GM12891 (cell line): ENCODE results near the gene DACH1.

Experiments
- DNase-seq: peaks from one replicate; pipeline ENCODE4 v3.0.0; 2011; ENCODE audit warnings: low spot score; ENCODE audit not compliant: insufficient read length
- FAIRE-seq: peaks from 2 replicates; lab custom pipeline; 2011; peaks lifted over from hg19 to GRCh38; lab: Jason Lieb, UNC
- PAX5 ChIP-seq: IDR thresholded peaks from 2 replicates; pipeline ENCODE4 v1.6.1; 2011; ENCODE audit warnings: low read length, moderate library complexity, mild to moderate bottlenecking; ENCODE audit not compliant: insufficient read depth, severe bottlenecking
- POLR2A ChIP-seq: IDR thresholded peaks from 2 replicates; pipeline ENCODE4 v1.6.1; 2011; ENCODE audit warnings: low read depth, low read length, control low read depth
- POLR2AphosphoS5 ChIP-seq: IDR thresholded peaks from 2 replicates; pipeline ENCODE4 v1.6.1; 2011; ENCODE audit warnings: low read depth, low read length, control low read depth
- POU2F2 ChIP-seq: IDR thresholded peaks from 2 replicates; pipeline ENCODE4 v1.6.1; 2011; ENCODE audit warnings: low read depth, mild to moderate bottlenecking, control low read depth, low read length, moderate library complexity
- SPI1 ChIP-seq: IDR thresholded peaks from 2 replicates; pipeline ENCODE4 v1.6.1; 2011; ENCODE audit warnings: low read depth, low read length, control low read depth
- TAF1 ChIP-seq: IDR thresholded peaks from 2 replicates; pipeline ENCODE4 v1.6.1; 2011; ENCODE audit warnings: low read depth, low read length, control low read depth

The DACH1 gene

GRCh38 chr13:71590654-71591148 lies 276.3 kb downstream of the DACH1 start:
- FAIRE-seq (no peak), DNase-seq (no peak)
- TF ChIP-seq POU2F2 (no peak), SPI1 (no peak)

GRCh38 chr13:71589032-71589431 lies 278.0 kb downstream of the DACH1 start:
- TF ChIP-seq POLR2AphosphoS5, result no peak
- no peak for FAIRE-seq

GRCh38 chr13:71587817-71588216 lies 279.2 kb downstream of the DACH1 start:
- TF ChIP-seq TAF1 (no peak), POLR2AphosphoS5 (no peak), POU2F2 (no peak), POLR2A (no peak), SPI1 (no peak), PAX5 (no peak)
- no peak for DNase-seq
- no peak for FAIRE-seq

More at GRCh38 chr13:71589032-71589431, 278.0 kb downstream of the DACH1 start:
- DNase-seq, result no peak

GRCh38 chr13:71587193-71587592 lies 279.8 kb downstream of the DACH1 start:
- no peak for FAIRE-seq
- no peak for DNase-seq

GRCh38 chr13:71583581-71583980 lies 283.4 kb downstream of the DACH1 start:
- FAIRE-seq (no peak), DNase-seq (no peak)
- TF ChIP-seq SPI1 (no peak), POU2F2 (no peak), PAX5 (no peak), TAF1 (no peak), POLR2A (no peak), POLR2AphosphoS5 (no peak)

More at GRCh38 chr13:71587193-71587592, 279.8 kb downstream of the DACH1 start:
- no peak for TF ChIP-seq POLR2A
- TF ChIP-seq TAF1, result no peak
- no peak for TF ChIP-seq POU2F2
- no peak for TF ChIP-seq SPI1

GRCh38 chr13:71580614-71581013 lies 286.4 kb downstream of the DACH1 start:
- TF ChIP-seq PAX5 (no peak), POLR2A (no peak), SPI1 (no peak), POLR2AphosphoS5 (no peak), POU2F2 (no peak), TAF1 (no peak)
- DNase-seq (no peak), FAIRE-seq (no peak)

- FAIRE-seq, result no peak
- no peak for DNase-seq
Measured at GRCh38 chr13:71578048-71578447, 289.0 kb downstream of the DACH1 start.

GRCh38 chr13:71577127-71577526 lies 289.9 kb downstream of the DACH1 start:
- DNase-seq, result no peak
- TF ChIP-seq TAF1 (no peak), POU2F2 (no peak), PAX5 (no peak), POLR2AphosphoS5 (no peak), POLR2A (no peak)
- no peak for FAIRE-seq

More at GRCh38 chr13:71578048-71578447, 289.0 kb downstream of the DACH1 start:
- TF ChIP-seq POU2F2 (no peak), TAF1 (no peak), POLR2AphosphoS5 (no peak), SPI1 (no peak), PAX5 (no peak), POLR2A (no peak)

GRCh38 chr13:71576571-71576970 lies 290.4 kb downstream of the DACH1 start:
- TF ChIP-seq PAX5 (no peak), POLR2A (no peak), SPI1 (no peak), TAF1 (no peak), POU2F2 (no peak), POLR2AphosphoS5 (no peak)
- FAIRE-seq (no peak), DNase-seq (no peak)

- FAIRE-seq (no peak), DNase-seq (no peak)
- TF ChIP-seq PAX5 (no peak), SPI1 (no peak), POLR2AphosphoS5 (no peak), TAF1 (no peak), POLR2A (no peak), POU2F2 (no peak)
Measured at GRCh38 chr13:71546881-71547280, 320.1 kb downstream of the DACH1 start.
